CD14-positive monocyte (primary cell): ENCODE results near the gene NAV1. TPM values are rescaled to one million over a fixed set of nuclear protein-coding genes. Genes with fewer than 3 reads are reported as not detected.

Experiments
- DNase-seq, 3 donors: peaks; one replicate each; pipeline ENCODE4 v3.0.0-alpha.2; 2011 to 2022
- H2AFZ ChIP-seq: 2 replicates; pipeline ENCODE4 v1.6.0; 2012; ENCODE audit warnings: mild to moderate bottlenecking, low read depth, low read length, inconsistent platforms; ENCODE audit not compliant: insufficient read depth, poor library complexity, severe bottlenecking
- H3K27ac ChIP-seq, 2 donors: 1 replicate in 1 of 2; 2 replicates in 1 of 2; pipeline ENCODE4 v1.5.1; 2012 to 2013; ENCODE audit warnings: low read length in 2 of 2, control low read depth in 1 of 2, inconsistent platforms in 1 of 2, low read depth in 1 of 2, mild to moderate bottlenecking in 1 of 2
- H3K27me3 ChIP-seq, 2 donors: one replicate each; pipeline versions ENCODE4 v1.6.0 to v1.6.1; 2011 to 2013; ENCODE audit warnings: low read length in 2 of 2; ENCODE audit not compliant: control insufficient read depth in 2 of 2, insufficient read depth in 2 of 2
- H3K36me3 ChIP-seq, 2 donors: replicated peaks in 1 of 2; 1 replicate in 1 of 2; 2 replicates in 1 of 2; pipeline versions ENCODE4 v1.5.1 to v1.6.1; 2012 to 2013; ENCODE audit warnings: low read length in 2 of 2, control low read depth in 1 of 2, inconsistent platforms in 1 of 2, mild to moderate bottlenecking in 1 of 2; ENCODE audit not compliant: insufficient read depth in 2 of 2, control insufficient read depth in 1 of 2
- H3K4me1 ChIP-seq, 2 donors: 1 replicate in 1 of 2; 2 replicates in 1 of 2; pipeline versions ENCODE4 v1.5.1 to v1.6.1; 2012 to 2013; ENCODE audit warnings: low read length in 2 of 2, control low read depth in 1 of 2, inconsistent platforms in 1 of 2, mild to moderate bottlenecking in 1 of 2, moderate library complexity in 1 of 2; ENCODE audit not compliant: insufficient read depth in 2 of 2, control insufficient read depth in 1 of 2
- H3K4me2 ChIP-seq: replicated peaks from 2 replicates; pipeline ENCODE3; 2012; ENCODE audit warnings: low read length, moderate library complexity, mild to moderate bottlenecking; ENCODE audit not compliant: poor library complexity, severe bottlenecking; ENCODE audit errors: extremely low read depth
- H3K4me3 ChIP-seq, 3 experiments: fragments of 200-600 bp in 1 of 3; sonication (generic) in 1 of 3; replicated peaks in 1 of 3; 1 replicate in 2 of 3; 2 replicates in 1 of 3; pipeline ENCODE4 v1.5.1; 2011 to 2013; ENCODE audit warnings: low read length in 3 of 3, mild to moderate bottlenecking in 3 of 3, control low read depth in 2 of 3, low read depth in 2 of 3, inconsistent platforms in 1 of 3, moderate library complexity in 1 of 3
- H3K79me2 ChIP-seq: 2 replicates; pipeline ENCODE4 v1.6.0; 2012; ENCODE audit warnings: mild to moderate bottlenecking, control low read depth, inconsistent platforms, low read length, moderate library complexity; ENCODE audit not compliant: insufficient read depth
- H3K9ac ChIP-seq: 2 replicates; pipeline ENCODE4 v1.6.0; 2017; ENCODE audit warnings: low read length, mild to moderate bottlenecking; ENCODE audit not compliant: insufficient read depth, poor library complexity, severe bottlenecking
- H3K9me3 ChIP-seq, 2 donors: replicated peaks in 1 of 2; 1 replicate in 1 of 2; 2 replicates in 1 of 2; pipeline versions ENCODE4 v1.5.1 to v1.6.1; 2012 to 2013; ENCODE audit warnings: low read length in 2 of 2, control low read depth in 1 of 2; ENCODE audit not compliant: control insufficient read depth in 1 of 2, insufficient read depth in 1 of 2
- H4K20me1 ChIP-seq: 2 replicates; pipeline ENCODE4 v1.6.0; 2012; ENCODE audit warnings: mild to moderate bottlenecking, low read length, control low read depth, moderate library complexity; ENCODE audit not compliant: insufficient read depth
- H3K27ac Mint-ChIP-seq, 7 donors: one replicate each; pipeline ENCODE4 v1.8.0; 2020; ENCODE audit warnings: mild to moderate bottlenecking in 7 of 7, mixed read lengths in 7 of 7, moderate library complexity in 6 of 7, inconsistent platforms in 2 of 7
- H3K27me3 Mint-ChIP-seq, 3 donors: one replicate each; pipeline ENCODE4 v1.8.0; 2021 to 2022; ENCODE audit warnings: low read depth in 3 of 3, mild to moderate bottlenecking in 3 of 3, mixed read lengths in 3 of 3, moderate library complexity in 3 of 3, inconsistent platforms in 1 of 3
- H3K36me3 Mint-ChIP-seq, 2 donors: one replicate each; pipeline ENCODE4 v1.8.0; 2020; ENCODE audit warnings: mixed read lengths in 2 of 2, inconsistent platforms in 1 of 2, mild to moderate bottlenecking in 1 of 2
- H3K4me1 Mint-ChIP-seq: one replicate; pipeline ENCODE4 v1.8.0; 2020; ENCODE audit warnings: mild to moderate bottlenecking, mixed read lengths
- H3K4me3 Mint-ChIP-seq, 2 donors: one replicate each; pipeline ENCODE4 v1.8.0; 2020; ENCODE audit warnings: mild to moderate bottlenecking in 2 of 2, mixed read lengths in 2 of 2, moderate library complexity in 1 of 2
- H3K9me3 Mint-ChIP-seq, 7 donors: one replicate each; pipeline ENCODE4 v1.8.0; 2020 to 2022; ENCODE audit warnings: mixed read lengths in 7 of 7, mild to moderate bottlenecking in 6 of 7, moderate library complexity in 6 of 7, inconsistent platforms in 2 of 7
- WGBS: methylation state at CpG from one replicate; pipeline ENCODE4 v1.1.5; 2013; ENCODE audit warnings: missing lambda C conversion rate; ENCODE audit not compliant: insufficient coverage; 5-methylcytosine and 5-hydroxymethylcytosine counted together
- intact Hi-C, 2 donors: fragments of 100-400 bp; cut with micrococcal nuclease; formaldehyde crosslinking; loops; one replicate each; pipeline versions ENCODE4 v1.15.0 to v1.15.1; 2023
- polyA plus RNA-seq, 3 donors: library from polyadenylated mRNA; depleted of rRNA in 1 of 3; unstranded in 2 of 3; stranded (reverse) in 1 of 3; fragments of 300-500 nt in 2 of 3; fragments of >200 nt in 1 of 3; fragmentation: Illumina TruSeq in 2 of 3; gene quantifications; 1 replicate in 2 of 3; 2 replicates in 1 of 3; pipeline ENCODE4 v1.2.3, GENCODE V29; 2012 to 2021
- TF ChIP-seq, protein P1 (sequence below): fragments of 200-600 bp; IDR thresholded peaks from one replicate; pipeline ENCODE4 v1.8.0; 2022; ENCODE audit warnings: antibody characterized with exemption, mild to moderate bottlenecking

The NAV1 gene
- polyA plus RNA-seq, 3 donors: 0.37 to 1.4 (median 0.89) TPM

DNA sequence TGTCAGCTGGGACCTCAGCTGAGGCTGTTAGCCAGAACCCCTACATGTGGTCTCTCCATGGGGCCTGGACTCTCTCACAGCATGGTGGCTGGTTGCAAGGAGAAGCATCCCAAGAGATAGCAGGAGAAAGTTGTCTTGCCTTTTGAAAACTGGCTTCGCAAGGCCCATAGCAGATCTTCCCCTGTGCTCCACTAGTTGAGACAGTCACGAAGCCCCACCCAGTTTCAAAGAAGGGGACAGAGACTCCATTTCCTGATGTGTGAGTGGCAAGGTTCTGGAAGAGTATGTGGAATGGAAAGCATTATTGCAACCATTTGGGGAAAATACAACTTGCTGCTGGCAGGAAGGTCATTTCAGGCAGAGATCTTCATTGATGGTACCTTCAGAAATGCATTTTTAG, 24.5 kb upstream of the NAV1 start:
- no peaks in the 10 kb centered on the region for H3K36me3 ChIP-seq
- H3K9me3 Mint-ChIP-seq: no peaks in the 10 kb centered on the region
- H3K79me2 ChIP-seq: no peaks in the 10 kb centered on the region
- no peak overlapping the region for H3K27ac Mint-ChIP-seq
- no peak overlapping the region for H3K4me3 Mint-ChIP-seq
- H3K4me2 ChIP-seq: no peak overlapping the region
- no peak overlapping the region for H3K4me3 ChIP-seq
- no peaks in the 10 kb centered on the region for H3K9me3 ChIP-seq
- peaks cover 12 to 20% of the 10 kb centered on the region in 2 donors for H3K36me3 Mint-ChIP-seq
- no peaks in the 10 kb centered on the region for H3K27me3 ChIP-seq
- no CpG with 5 or more reads among the region's 2 CpGs for WGBS
- H4K20me1 ChIP-seq: no peaks in the 10 kb centered on the region
- no peak overlapping the region for H3K9ac ChIP-seq
- no peak overlapping the region for H2AFZ ChIP-seq
- DNase-seq: no peak
- H3K27me3 Mint-ChIP-seq: peaks cover 0 to 1% (median 0%) of the 10 kb centered on the region in 3 donors
- H3K4me1 ChIP-seq: peaks cover 18 to 22% of the 10 kb centered on the region in 2 donors
- no peak overlapping the region for H3K27ac ChIP-seq
- TF ChIP-seq, protein P1, sequence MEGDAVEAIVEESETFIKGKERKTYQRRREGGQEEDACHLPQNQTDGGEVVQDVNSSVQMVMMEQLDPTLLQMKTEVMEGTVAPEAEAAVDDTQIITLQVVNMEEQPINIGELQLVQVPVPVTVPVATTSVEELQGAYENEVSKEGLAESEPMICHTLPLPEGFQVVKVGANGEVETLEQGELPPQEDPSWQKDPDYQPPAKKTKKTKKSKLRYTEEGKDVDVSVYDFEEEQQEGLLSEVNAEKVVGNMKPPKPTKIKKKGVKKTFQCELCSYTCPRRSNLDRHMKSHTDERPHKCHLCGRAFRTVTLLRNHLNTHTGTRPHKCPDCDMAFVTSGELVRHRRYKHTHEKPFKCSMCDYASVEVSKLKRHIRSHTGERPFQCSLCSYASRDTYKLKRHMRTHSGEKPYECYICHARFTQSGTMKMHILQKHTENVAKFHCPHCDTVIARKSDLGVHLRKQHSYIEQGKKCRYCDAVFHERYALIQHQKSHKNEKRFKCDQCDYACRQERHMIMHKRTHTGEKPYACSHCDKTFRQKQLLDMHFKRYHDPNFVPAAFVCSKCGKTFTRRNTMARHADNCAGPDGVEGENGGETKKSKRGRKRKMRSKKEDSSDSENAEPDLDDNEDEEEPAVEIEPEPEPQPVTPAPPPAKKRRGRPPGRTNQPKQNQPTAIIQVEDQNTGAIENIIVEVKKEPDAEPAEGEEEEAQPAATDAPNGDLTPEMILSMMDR: no peak
- intact Hi-C loops: loop anchor here in 1 of 2 donors (5.0 kb wide), 1 partner anchor 67 kb away; no protein-coding TSS in a partner anchor
- peaks cover 40% of the 10 kb centered on the region for H3K4me1 Mint-ChIP-seq

DNA sequence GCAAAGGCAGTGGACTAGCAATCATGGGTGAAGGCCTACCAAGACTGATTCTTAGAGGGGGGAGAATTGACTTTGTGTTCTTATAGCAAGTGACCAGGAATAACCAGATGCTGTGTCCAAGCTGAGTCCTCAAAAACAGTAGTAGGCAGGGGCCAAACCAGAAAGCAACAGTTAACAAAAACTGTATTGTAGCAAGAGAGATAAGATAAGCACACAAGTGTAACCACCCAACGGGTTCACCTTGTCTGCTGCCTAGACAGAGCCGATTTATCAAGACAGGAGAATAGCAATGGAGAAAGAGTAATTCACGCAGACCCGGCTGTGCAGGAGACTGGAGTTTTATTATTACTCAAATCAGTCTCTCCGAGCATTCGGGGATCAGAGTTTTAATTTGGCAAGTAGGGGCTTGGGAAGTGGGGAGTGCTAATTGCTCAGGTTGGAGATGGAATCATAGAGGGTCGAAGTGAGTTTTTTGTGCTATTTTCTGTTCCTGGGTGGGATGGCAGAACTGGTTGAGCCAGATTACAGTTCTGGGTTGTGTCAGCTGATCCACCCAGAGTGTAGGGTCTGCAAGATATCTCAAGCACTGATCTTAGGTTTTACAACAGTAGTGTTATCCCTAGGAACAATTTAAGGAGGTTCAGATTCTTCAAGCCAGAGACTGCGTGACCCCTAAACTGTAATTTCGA, 23.7 kb upstream of the NAV1 start:
- no peak overlapping the region for H3K9ac ChIP-seq
- Mint-ChIP-seq H3K4me3 (no peak overlapping the region), H3K4me1 (peaks cover 35% of the 10 kb centered on the region), H3K9me3 (no peaks in the 10 kb centered on the region), H3K36me3 (peaks cover 10 to 28% of the 10 kb centered on the region in 2 donors), H3K27ac (no peak overlapping the region), H3K27me3 (no peaks in the 10 kb centered on the region)
- no peak for DNase-seq
- H3K27ac ChIP-seq: no peak overlapping the region
- intact Hi-C loops: no loop called here
- WGBS: 96% methylated on average over 4 of the region's 9 CpGs
- no peaks in the 10 kb centered on the region for H3K27me3 ChIP-seq
- H2AFZ ChIP-seq: no peak overlapping the region
- H4K20me1 ChIP-seq: no peaks in the 10 kb centered on the region
- no peaks in the 10 kb centered on the region for H3K9me3 ChIP-seq
- peaks cover 18 to 19% of the 10 kb centered on the region in 2 donors for H3K4me1 ChIP-seq
- no peak overlapping the region for H3K4me3 ChIP-seq
- no peaks in the 10 kb centered on the region for H3K79me2 ChIP-seq
- TF ChIP-seq, protein P1: no peak
- H3K4me2 ChIP-seq: no peak overlapping the region
- H3K36me3 ChIP-seq: no peaks in the 10 kb centered on the region
